ENCODE measurements around the gene SLC51A. TPM values are rescaled to one million over a fixed set of nuclear protein-coding genes. Genes with fewer than 3 reads are reported as not detected.

Gene SLC51A
- total and polyA plus RNA-seq, 2 donors (not counting 3 experiments of a cell fraction or from before 2014, with no cell fraction given): not detected

DNA sequence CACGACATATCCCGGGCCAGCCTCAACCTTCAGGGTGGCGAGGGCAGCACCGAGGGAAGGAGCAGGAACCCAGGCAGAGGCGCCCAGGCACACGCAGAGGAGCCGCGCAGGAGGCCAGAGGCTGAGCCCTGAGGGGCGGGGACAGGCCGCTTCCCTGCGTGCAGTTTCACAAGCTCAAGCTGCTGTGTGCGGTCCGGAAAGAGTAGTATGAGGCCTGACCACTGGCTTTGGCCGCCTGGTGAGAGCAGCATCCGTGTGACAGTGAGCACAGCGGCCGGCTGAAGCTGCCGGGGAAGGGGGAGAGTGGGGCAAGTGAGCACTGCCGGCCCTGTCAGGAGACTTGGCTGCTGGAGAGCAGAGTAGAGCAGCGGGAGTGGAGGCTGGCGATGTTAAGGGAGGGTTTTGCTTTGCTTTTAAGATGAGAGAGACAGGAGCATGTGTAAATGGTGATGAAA lies 13.8 kb upstream of the SLC51A start:
- CTCF ChIA-PET: no interaction called here
- DNase-seq (ENCODE audit: low read depth, low spot score): no peak
- peaks cover 2 to 4% of the 10 kb centered on the region in 2 experiments for H3K27me3 ChIP-seq (ENCODE audit: control insufficient read depth in 2 of 2, insufficient read depth in 2 of 2, low read length in 2 of 2)

More for the DNA sequence above, 13.8 kb upstream of the SLC51A start:
- dilution Hi-C loops (cut with MboI; ENCODE audit: extremely low pct_ligation_motif_present, low sequenced_read_pairs) (no loop called here), intact Hi-C loops (cut with micrococcal nuclease) (no loop called here)
- no peak for FAIRE-seq
- BruUV-seq (replicated peaks): no TSS peak
- H2AFZ ChIP-seq (ENCODE audit: low read depth, low read length): no peak overlapping the region
- no peaks in the 10 kb centered on the region for H3K36me3 ChIP-seq (ENCODE audit: control insufficient read depth in 2 of 2, extremely low read depth in 1 of 2, insufficient read depth in 2 of 2, low read length in 2 of 2)
- no peaks in the 10 kb centered on the region for H3K9me1 ChIP-seq (replicated peaks; ENCODE audit: control insufficient read depth, extremely low read depth, insufficient read depth, low read length)
- H3K9ac ChIP-seq (replicated peaks; ENCODE audit: extremely low read depth, insufficient read depth, low read length): no peak overlapping the region
- no peak overlapping the region for H3K27ac ChIP-seq (ENCODE audit: insufficient read depth, low read depth, low read length)
- no peaks in the 10 kb centered on the region for H3K4me1 ChIP-seq (ENCODE audit: control insufficient read depth, extremely low read depth, insufficient read depth, low read length)
- H3K4me2 ChIP-seq (ENCODE audit: insufficient read depth, low read length): no peak overlapping the region
- POLR2A ChIA-PET: no interaction called here
- H3K79me2 ChIP-seq (ENCODE audit: control insufficient read depth, insufficient read depth, low read length): no peaks in the 10 kb centered on the region
- TF ChIP-seq POLR2AphosphoS5 (IDR thresholded peaks at IDR 0.05; ENCODE audit: insufficient read depth, low read depth, low read length) (no peak), MYC (IDR thresholded peaks at IDR 0.05; ENCODE audit: low read depth, low read length) (no peak), POLR2A (IDR thresholded peaks at IDR 0.05; ENCODE audit: low read depth, low read length) (no peak), GATA2 (IDR thresholded peaks at IDR 0.05; ENCODE audit: insufficient read depth, insufficient read length, low read depth, low read length) (no peak), JUN (IDR thresholded peaks at IDR 0.05; ENCODE audit: borderline replicate concordance, insufficient read depth, insufficient read length, low read depth) (no peak), FOS (IDR thresholded peaks at IDR 0.05; ENCODE audit: borderline replicate concordance, insufficient read depth, low read length) (no peak), EZH2 (IDR thresholded peaks at IDR 0.05; ENCODE audit: borderline replicate concordance, low read depth, low read length, severe bottlenecking) (no peak)
- TF ChIP-seq, protein P1, sequence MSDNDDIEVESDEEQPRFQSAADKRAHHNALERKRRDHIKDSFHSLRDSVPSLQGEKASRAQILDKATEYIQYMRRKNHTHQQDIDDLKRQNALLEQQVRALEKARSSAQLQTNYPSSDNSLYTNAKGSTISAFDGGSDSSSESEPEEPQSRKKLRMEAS (IDR thresholded peaks at IDR 0.05; ENCODE audit: insufficient read depth, insufficient read length): no peak
- TF ChIP-seq, protein P2, sequence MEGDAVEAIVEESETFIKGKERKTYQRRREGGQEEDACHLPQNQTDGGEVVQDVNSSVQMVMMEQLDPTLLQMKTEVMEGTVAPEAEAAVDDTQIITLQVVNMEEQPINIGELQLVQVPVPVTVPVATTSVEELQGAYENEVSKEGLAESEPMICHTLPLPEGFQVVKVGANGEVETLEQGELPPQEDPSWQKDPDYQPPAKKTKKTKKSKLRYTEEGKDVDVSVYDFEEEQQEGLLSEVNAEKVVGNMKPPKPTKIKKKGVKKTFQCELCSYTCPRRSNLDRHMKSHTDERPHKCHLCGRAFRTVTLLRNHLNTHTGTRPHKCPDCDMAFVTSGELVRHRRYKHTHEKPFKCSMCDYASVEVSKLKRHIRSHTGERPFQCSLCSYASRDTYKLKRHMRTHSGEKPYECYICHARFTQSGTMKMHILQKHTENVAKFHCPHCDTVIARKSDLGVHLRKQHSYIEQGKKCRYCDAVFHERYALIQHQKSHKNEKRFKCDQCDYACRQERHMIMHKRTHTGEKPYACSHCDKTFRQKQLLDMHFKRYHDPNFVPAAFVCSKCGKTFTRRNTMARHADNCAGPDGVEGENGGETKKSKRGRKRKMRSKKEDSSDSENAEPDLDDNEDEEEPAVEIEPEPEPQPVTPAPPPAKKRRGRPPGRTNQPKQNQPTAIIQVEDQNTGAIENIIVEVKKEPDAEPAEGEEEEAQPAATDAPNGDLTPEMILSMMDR (IDR thresholded peaks at IDR 0.05; ENCODE audit: extremely low read depth in 1 of 2, insufficient read depth in 1 of 2, low read depth in 1 of 2, low read length in 2 of 2): no peak
- no peaks in the 10 kb centered on the region for H3K9me3 ChIP-seq (replicated peaks; ENCODE audit: control insufficient read depth, insufficient read depth, low read length)
- H4K20me1 ChIP-seq (replicated peaks; ENCODE audit: control insufficient read depth, extremely low read depth, insufficient read depth, low read length): no peaks in the 10 kb centered on the region
- H3K4me3 ChIP-seq (replicated peaks in 1 of 3; ENCODE audit: insufficient read depth in 1 of 3, low read depth in 1 of 3, low read length in 3 of 3): no peak overlapping the region

Measured in endothelial cell of umbilical vein (primary cell).